HFFc6 (cell line): ENCODE results near the gene NBAS. TPM values are rescaled to one million over a fixed set of nuclear protein-coding genes. Genes with fewer than 3 reads are reported as not detected.
A peak's percentile ranks its signal among the peaks of the same experiment; 100 is the strongest.

Experiments
- DNase-seq: peaks from one replicate; pipeline ENCODE4 v3.0.0-alpha.2; 2018
- H3K27ac Mint-ChIP-seq: 2 replicates; pipeline ENCODE4 v1.8.0; 2020; ENCODE audit warnings: mild to moderate bottlenecking, mixed read lengths
- H3K27me3 Mint-ChIP-seq: 2 replicates; pipeline ENCODE4 v1.8.0; 2021; ENCODE audit warnings: mild to moderate bottlenecking, moderate library complexity, mixed read lengths; ENCODE audit not compliant: insufficient read depth
- H3K36me3 Mint-ChIP-seq: 2 replicates; pipeline ENCODE4 v1.8.0; 2021; ENCODE audit warnings: low read depth, mixed read lengths
- H3K4me1 Mint-ChIP-seq: 2 replicates; pipeline ENCODE4 v1.8.0; 2020; ENCODE audit warnings: low read depth, mixed read lengths
- H3K4me3 Mint-ChIP-seq: 2 replicates; pipeline ENCODE4 v1.8.0; 2020; ENCODE audit warnings: mild to moderate bottlenecking, moderate library complexity, mixed read lengths
- H3K9me3 Mint-ChIP-seq: 2 replicates; pipeline ENCODE4 v1.8.0; 2020; ENCODE audit warnings: mild to moderate bottlenecking, mixed read lengths
- total RNA-seq, 6 experiments: library from RNA; stranded (reverse); fragmentation: NEBNext Ultra II Directional; extraction: Animal tissue kit (Norgen Biotek cat#: 25700); gene quantifications; 2 replicates in 1 of 6; 3 replicates in 5 of 6; pipeline ENCODE4 v1.2.3, GENCODE V29; 2021
- TF ChIP-seq, protein P1 (sequence below): fragments of 200-600 bp; sonication (generic); IDR thresholded peaks from 2 replicates; pipeline ENCODE4 v1.5.0; 2021; ENCODE audit warnings: antibody characterized with exemption, mild to moderate bottlenecking

NBAS gene
- total RNA-seq, 6 experiments from 2014 or later = 43.5 to 54.0 (median 52.2) TPM

GRCh38 chr2:15566912-15567311, 5.8 kb upstream of the NBAS start:
- TF ChIP-seq, protein P1, sequence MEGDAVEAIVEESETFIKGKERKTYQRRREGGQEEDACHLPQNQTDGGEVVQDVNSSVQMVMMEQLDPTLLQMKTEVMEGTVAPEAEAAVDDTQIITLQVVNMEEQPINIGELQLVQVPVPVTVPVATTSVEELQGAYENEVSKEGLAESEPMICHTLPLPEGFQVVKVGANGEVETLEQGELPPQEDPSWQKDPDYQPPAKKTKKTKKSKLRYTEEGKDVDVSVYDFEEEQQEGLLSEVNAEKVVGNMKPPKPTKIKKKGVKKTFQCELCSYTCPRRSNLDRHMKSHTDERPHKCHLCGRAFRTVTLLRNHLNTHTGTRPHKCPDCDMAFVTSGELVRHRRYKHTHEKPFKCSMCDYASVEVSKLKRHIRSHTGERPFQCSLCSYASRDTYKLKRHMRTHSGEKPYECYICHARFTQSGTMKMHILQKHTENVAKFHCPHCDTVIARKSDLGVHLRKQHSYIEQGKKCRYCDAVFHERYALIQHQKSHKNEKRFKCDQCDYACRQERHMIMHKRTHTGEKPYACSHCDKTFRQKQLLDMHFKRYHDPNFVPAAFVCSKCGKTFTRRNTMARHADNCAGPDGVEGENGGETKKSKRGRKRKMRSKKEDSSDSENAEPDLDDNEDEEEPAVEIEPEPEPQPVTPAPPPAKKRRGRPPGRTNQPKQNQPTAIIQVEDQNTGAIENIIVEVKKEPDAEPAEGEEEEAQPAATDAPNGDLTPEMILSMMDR = no peak
- no peak overlapping the region for H3K4me3 Mint-ChIP-seq
- H3K36me3 Mint-ChIP-seq = no peaks in the 10 kb centered on the region
- no peak overlapping the region for H3K27ac Mint-ChIP-seq
- no peaks in the 10 kb centered on the region for H3K9me3 Mint-ChIP-seq
- no peak for DNase-seq
- no peaks in the 10 kb centered on the region; the same call in 1 of the 2 replicates for H3K27me3 Mint-ChIP-seq
- H3K4me1 Mint-ChIP-seq = peaks cover 10% of the 10 kb centered on the region

DNA sequence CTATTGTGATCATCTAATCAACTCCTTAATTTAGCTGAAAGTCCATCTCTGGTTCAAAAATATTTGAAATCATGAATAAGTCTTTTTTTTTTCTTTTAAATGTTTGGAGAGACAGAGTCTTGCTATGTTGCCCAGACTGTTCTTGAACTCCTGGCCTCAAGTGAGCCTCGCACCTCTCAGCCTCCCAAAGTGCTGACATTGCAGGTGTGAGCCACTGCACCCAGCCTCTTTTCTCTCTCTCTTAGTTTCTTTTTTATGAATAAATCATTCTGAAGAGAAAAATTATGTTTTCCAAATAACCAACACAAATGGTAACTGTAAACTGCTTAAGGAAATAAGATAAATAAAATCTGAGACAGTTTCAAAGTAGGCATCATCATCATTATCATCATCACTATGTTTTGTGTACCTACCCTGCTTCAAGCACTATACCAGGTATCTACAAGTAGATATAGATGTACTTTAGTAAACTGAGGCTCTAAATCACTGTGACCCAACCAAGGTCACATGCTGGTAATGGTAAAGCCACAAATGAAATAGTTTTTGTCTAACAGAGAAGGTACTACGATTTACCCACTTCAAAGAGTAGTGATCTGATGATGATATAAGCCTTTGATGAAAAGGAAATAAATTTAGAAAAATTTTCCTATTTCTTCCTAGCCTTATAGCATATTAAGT, 5.0 kb upstream of the NBAS start:
- DNase-seq = no peak
- Mint-ChIP-seq H3K9me3 (no peaks in the 10 kb centered on the region), H3K36me3 (no peaks in the 10 kb centered on the region), H3K4me3 (no peak overlapping the region), H3K4me1 (peaks cover 17% of the 10 kb centered on the region), H3K27me3 (no peaks in the 10 kb centered on the region; the same call in 1 of the 2 replicates), H3K27ac (no peak overlapping the region)
- TF ChIP-seq, protein P1 = no peak

DNA sequence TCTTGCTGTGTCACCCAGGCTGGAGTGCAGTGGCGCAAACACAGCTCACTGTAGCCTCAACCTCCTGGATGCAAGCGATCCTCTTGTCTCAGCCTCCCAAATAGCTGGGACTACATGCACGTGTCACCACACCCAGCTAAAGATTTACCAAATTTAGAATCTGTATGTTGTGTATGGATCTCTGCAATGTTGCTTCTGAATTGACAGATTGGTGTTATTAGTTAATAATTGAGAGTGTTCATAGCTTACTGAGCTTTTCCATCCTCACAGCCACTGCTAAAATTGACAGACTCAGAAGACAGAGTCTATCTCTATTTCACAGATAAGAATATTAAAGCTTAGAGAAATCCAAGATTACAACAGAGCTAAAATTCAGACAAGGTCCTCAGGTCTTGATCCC, 4.3 kb upstream of the NBAS start:
- Mint-ChIP-seq H3K27ac (no peak overlapping the region), H3K27me3 (no peaks in the 10 kb centered on the region; the same call in 1 of the 2 replicates), H3K4me1 (peaks cover 17% of the 10 kb centered on the region), H3K9me3 (no peaks in the 10 kb centered on the region), H3K36me3 (no peaks in the 10 kb centered on the region), H3K4me3 (no peak overlapping the region)
- DNase-seq = no peak
- TF ChIP-seq, protein P1 = no peak

- Mint-ChIP-seq H3K36me3 (no peaks in the 10 kb centered on the region), H3K9me3 (no peaks in the 10 kb centered on the region), H3K27ac (no peak overlapping the region), H3K27me3 (no peaks in the 10 kb centered on the region; the same call in 1 of the 2 replicates), H3K4me3 (no peak overlapping the region; the same call in 1 of the 2 replicates), H3K4me1 (peaks cover 30% of the 10 kb centered on the region)
- DNase-seq = no peak
- TF ChIP-seq, protein P1 = no peak
These were observed 2.3 kb upstream of the NBAS start for GRCh38 chr2:15563227-15564100.

DNA sequence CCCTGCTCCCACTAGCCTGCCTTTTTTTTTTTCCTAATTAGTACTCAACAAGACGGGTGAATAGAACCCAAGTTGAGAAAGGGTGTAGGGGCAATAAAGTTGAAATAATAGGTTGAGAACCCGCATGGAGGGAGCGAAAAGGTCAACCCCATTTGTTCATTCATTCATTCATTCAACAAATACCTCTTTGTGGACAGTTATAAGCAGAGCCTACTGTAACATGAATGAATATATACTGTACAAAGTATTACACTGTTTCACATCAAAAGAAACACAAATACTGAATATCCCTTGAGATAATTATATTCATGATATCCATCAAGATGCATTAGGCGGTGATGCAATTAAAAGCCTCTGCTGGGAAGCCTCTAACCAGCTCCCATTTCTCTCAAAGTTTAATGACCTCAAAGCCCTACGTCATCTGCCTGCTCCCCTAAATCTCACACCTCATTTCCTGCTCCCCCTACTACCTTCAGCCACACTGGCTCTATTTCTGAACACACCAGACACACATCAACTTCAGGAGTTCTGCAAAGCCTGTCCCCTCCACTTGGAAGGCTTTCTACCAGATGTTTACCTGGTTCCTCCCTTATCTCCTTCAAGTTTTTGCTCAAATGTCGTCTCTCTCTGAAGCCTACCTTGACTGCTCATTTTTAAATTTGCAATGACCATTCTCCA, 1.4 kb upstream of the NBAS start:
- TF ChIP-seq, protein P1 = no peak
- Mint-ChIP-seq H3K4me1 (peaks cover 37% of the 10 kb centered on the region), H3K27me3 (no peaks in the 10 kb centered on the region; the same call in 1 of the 2 replicates), H3K4me3 (peak overlapping the region; percentile 96; the same call in 1 of the 2 replicates), H3K9me3 (no peaks in the 10 kb centered on the region), H3K27ac (peak overlapping the region; percentile 99), H3K36me3 (no peaks in the 10 kb centered on the region)
- DNase-seq = no peak
